Measurements from ENCODE around the gene CEP290.

Gene CEP290

DNA sequence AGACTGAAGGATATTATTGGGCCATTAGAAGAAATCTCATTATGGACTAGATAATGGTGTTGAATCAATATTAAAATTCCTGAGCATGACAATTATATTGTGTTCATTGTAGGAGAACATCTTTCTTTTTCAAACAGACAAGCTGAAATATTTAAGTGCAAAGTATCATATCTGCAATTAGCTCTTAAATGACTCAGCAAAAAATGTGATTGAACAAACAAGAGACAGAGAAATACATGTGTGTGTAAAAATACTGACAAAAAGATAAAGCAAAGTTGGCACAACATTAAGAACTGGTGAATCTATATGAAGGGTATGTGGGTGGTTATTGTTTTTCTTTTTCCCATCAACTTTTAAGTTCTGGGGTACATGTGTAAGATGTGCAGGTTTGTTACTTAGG, 9.5 kb downstream of the CEP290 start:
- Histone ChIP-seq H3K9me3 (replicated peaks in 1 of 2; ENCODE audit: control insufficient read depth in 2 of 2, insufficient read depth in 1 of 2, low read depth in 1 of 2, low read length in 2 of 2) (no peaks in the 10 kb centered on the region), H3K27me3 (ENCODE audit: control insufficient read depth in 3 of 3, insufficient read depth in 3 of 3, low read depth in 1 of 3, low read length in 3 of 3) (no peaks in the 10 kb centered on the region), H3K9ac (ENCODE audit: low read depth, low read length, poor library complexity) (no peak overlapping the region), H4K91ac (ENCODE audit: low read depth, low read length, poor library complexity) (no peak overlapping the region), H2BK5ac (ENCODE audit: low read length) (no peak overlapping the region), H2AFZ (ENCODE audit: low read length) (no peak overlapping the region), H2BK120ac (ENCODE audit: low read depth, low read length) (no peak overlapping the region), H3K27ac (replicated peaks; ENCODE audit: low read length) (no peak overlapping the region), H3K23ac (ENCODE audit: low read depth, low read length, poor library complexity) (no peak overlapping the region), H3K79me1 (ENCODE audit: low read depth, low read length) (no peaks in the 10 kb centered on the region), H3K4me3 (ENCODE audit: low read length in 2 of 2) (no peak overlapping the region), H2BK12ac (ENCODE audit: low read length) (no peak overlapping the region), H3K18ac (ENCODE audit: low read length) (no peak overlapping the region), H4K8ac (ENCODE audit: low read depth, low read length) (no peak overlapping the region), H3K14ac (ENCODE audit: low read length) (no peak overlapping the region), H2AK5ac (ENCODE audit: low read depth, low read length) (no peak overlapping the region), H3K4ac (ENCODE audit: low read length) (no peak overlapping the region), H3K4me2 (ENCODE audit: insufficient read depth, low read length, poor library complexity, severe bottlenecking) (no peak overlapping the region), H2BK15ac (ENCODE audit: low read length) (no peak overlapping the region), H3K4me1 (ENCODE audit: control insufficient read depth in 2 of 2, insufficient read depth in 1 of 2, low read depth in 1 of 2, low read length in 2 of 2) (no peaks in the 10 kb centered on the region), H3K36me3 (replicated peaks in 1 of 2; ENCODE audit: control insufficient read depth in 2 of 2, insufficient read depth in 2 of 2, low read length in 2 of 2) (peaks cover 0 to 75% of the 10 kb centered on the region in 2 donors)
- DNase-seq (ENCODE audit: low spot score), result no peak

DNA sequence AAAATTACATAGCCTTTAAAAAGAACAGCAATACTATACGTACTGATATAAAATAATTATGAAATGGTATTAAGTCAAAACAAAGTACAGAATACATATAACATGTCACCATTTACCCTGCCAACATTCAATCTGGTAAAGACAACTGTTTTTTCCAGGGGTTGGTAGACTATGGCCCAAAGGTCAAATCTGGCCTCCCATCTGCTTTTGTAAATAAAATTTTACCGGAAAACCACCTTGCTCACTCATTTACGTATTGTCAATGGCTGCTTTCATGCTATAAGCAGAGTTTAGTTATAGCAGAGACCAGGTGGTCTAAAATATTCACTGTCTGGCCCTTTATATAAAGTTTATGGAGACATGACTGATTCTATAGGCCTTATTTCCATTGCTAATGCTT, 14.0 kb downstream of the CEP290 start:
- H2BK12ac ChIP-seq (ENCODE audit: low read length), result no peak overlapping the region
- H3K27me3 ChIP-seq (ENCODE audit: control insufficient read depth in 3 of 3, insufficient read depth in 3 of 3, low read depth in 1 of 3, low read length in 3 of 3), result no peaks in the 10 kb centered on the region
- H2BK120ac ChIP-seq (ENCODE audit: low read depth, low read length), result no peak overlapping the region
- H2AFZ ChIP-seq (ENCODE audit: low read length), result no peak overlapping the region
- no peak overlapping the region for H3K18ac ChIP-seq (ENCODE audit: low read length)
- no peak overlapping the region for H2BK15ac ChIP-seq (ENCODE audit: low read length)
- H3K14ac ChIP-seq (ENCODE audit: low read length), result no peak overlapping the region
- no peaks in the 10 kb centered on the region for H3K79me1 ChIP-seq (ENCODE audit: low read depth, low read length)
- no peak overlapping the region for H3K9ac ChIP-seq (ENCODE audit: low read depth, low read length, poor library complexity)
- no peak overlapping the region for H3K4ac ChIP-seq (ENCODE audit: low read length)
- H3K4me2 ChIP-seq (ENCODE audit: insufficient read depth, low read length, poor library complexity, severe bottlenecking), result no peak overlapping the region
- H2AK5ac ChIP-seq (ENCODE audit: low read depth, low read length), result no peak overlapping the region
- no peak overlapping the region for H3K4me3 ChIP-seq (ENCODE audit: low read length in 2 of 2)
- no peak overlapping the region for H3K23ac ChIP-seq (ENCODE audit: low read depth, low read length, poor library complexity)
- no peaks in the 10 kb centered on the region for H3K9me3 ChIP-seq (replicated peaks in 1 of 2; ENCODE audit: control insufficient read depth in 2 of 2, insufficient read depth in 1 of 2, low read depth in 1 of 2, low read length in 2 of 2)
- no CpG with 5 or more reads among the region's 3 CpGs for WGBS, 2 donors (ENCODE audit: extremely low coverage in 2 of 2, insufficient read length in 2 of 2, insufficient replicate concordance in 1 of 2)
- H4K91ac ChIP-seq (ENCODE audit: low read depth, low read length, poor library complexity), result no peak overlapping the region
- no peak overlapping the region for H4K8ac ChIP-seq (ENCODE audit: low read depth, low read length)
- peaks cover 0 to 75% of the 10 kb centered on the region in 2 donors for H3K36me3 ChIP-seq (replicated peaks in 1 of 2; ENCODE audit: control insufficient read depth in 2 of 2, insufficient read depth in 2 of 2, low read length in 2 of 2)
- no peaks in the 10 kb centered on the region for H3K4me1 ChIP-seq (ENCODE audit: control insufficient read depth in 2 of 2, insufficient read depth in 1 of 2, low read depth in 1 of 2, low read length in 2 of 2)
- DNase-seq (ENCODE audit: low spot score), result no peak
- no peak overlapping the region for H2BK5ac ChIP-seq (ENCODE audit: low read length)
- H3K27ac ChIP-seq (replicated peaks; ENCODE audit: low read length), result no peak overlapping the region

DNA sequence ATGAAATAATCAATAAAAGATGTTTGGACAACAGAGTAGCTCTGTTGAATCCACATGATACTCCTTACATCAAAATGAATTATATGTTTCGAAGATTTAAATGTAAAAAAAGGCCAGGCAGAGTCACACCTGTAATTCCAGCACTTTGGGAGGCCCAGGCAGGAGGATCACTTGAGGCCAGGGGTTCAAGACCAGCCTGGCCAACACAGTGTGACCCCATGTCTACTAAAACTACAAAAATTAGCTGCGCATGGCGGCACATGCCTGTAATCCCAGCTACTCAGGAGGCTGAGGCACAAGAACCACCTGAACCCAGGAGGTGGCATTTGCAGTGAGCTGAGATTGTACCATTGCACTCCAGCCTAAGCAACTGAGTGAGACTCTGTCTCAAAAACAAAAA, 14.8 kb downstream of the CEP290 start:
- Histone ChIP-seq H4K8ac (ENCODE audit: low read depth, low read length) (no peak overlapping the region), H2BK12ac (ENCODE audit: low read length) (no peak overlapping the region), H2AK5ac (ENCODE audit: low read depth, low read length) (no peak overlapping the region), H3K23ac (ENCODE audit: low read depth, low read length, poor library complexity) (no peak overlapping the region), H3K14ac (ENCODE audit: low read length) (no peak overlapping the region), H3K4me1 (ENCODE audit: control insufficient read depth in 2 of 2, insufficient read depth in 1 of 2, low read depth in 1 of 2, low read length in 2 of 2) (no peaks in the 10 kb centered on the region), H3K4me3 (ENCODE audit: low read length in 2 of 2) (no peak overlapping the region), H3K4ac (ENCODE audit: low read length) (no peak overlapping the region), H4K91ac (ENCODE audit: low read depth, low read length, poor library complexity) (no peak overlapping the region), H3K79me1 (ENCODE audit: low read depth, low read length) (no peaks in the 10 kb centered on the region), H2BK5ac (ENCODE audit: low read length) (no peak overlapping the region), H2BK15ac (ENCODE audit: low read length) (no peak overlapping the region), H3K18ac (ENCODE audit: low read length) (no peak overlapping the region), H2AFZ (ENCODE audit: low read length) (no peak overlapping the region), H3K27me3 (ENCODE audit: control insufficient read depth in 3 of 3, insufficient read depth in 3 of 3, low read depth in 1 of 3, low read length in 3 of 3) (no peaks in the 10 kb centered on the region), H3K9me3 (replicated peaks in 1 of 2; ENCODE audit: control insufficient read depth in 2 of 2, insufficient read depth in 1 of 2, low read depth in 1 of 2, low read length in 2 of 2) (no peaks in the 10 kb centered on the region), H2BK120ac (ENCODE audit: low read depth, low read length) (no peak overlapping the region), H3K9ac (ENCODE audit: low read depth, low read length, poor library complexity) (no peak overlapping the region), H3K4me2 (ENCODE audit: insufficient read depth, low read length, poor library complexity, severe bottlenecking) (no peak overlapping the region), H3K27ac (replicated peaks; ENCODE audit: low read length) (no peak overlapping the region), H3K36me3 (replicated peaks in 1 of 2; ENCODE audit: control insufficient read depth in 2 of 2, insufficient read depth in 2 of 2, low read length in 2 of 2) (peaks cover 0 to 76% of the 10 kb centered on the region in 2 donors)
- WGBS, 2 donors (ENCODE audit: extremely low coverage in 2 of 2, insufficient read length in 2 of 2, insufficient replicate concordance in 1 of 2), result no CpG with 5 or more reads among the region's 3 CpGs
- DNase-seq (ENCODE audit: low spot score), result no peak

DNA sequence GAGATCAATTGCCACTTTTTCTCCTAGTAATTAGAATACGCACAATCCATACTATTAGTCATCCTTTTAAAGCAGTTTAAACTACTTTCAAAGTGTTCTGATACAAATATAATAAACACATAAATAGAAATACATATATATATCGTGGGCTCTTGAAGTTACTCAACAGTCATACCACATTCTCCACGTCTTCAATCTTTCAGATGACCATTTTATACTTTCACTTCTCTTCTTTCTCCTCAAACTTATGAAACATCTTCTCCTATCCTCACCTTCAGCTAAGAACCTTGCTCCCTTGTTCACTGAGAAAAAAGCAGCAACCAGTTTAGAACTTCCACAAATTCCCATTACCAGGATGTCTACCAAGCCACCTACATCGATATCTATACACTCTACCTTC, 19.2 kb downstream of the CEP290 start:
- Histone ChIP-seq H3K23ac (ENCODE audit: low read depth, low read length, poor library complexity) (no peak overlapping the region), H2BK120ac (ENCODE audit: low read depth, low read length) (no peak overlapping the region), H3K14ac (ENCODE audit: low read length) (no peak overlapping the region), H3K18ac (ENCODE audit: low read length) (no peak overlapping the region), H4K8ac (ENCODE audit: low read depth, low read length) (no peak overlapping the region), H3K36me3 (replicated peaks in 1 of 2; ENCODE audit: control insufficient read depth in 2 of 2, insufficient read depth in 2 of 2, low read length in 2 of 2) (peaks cover 0 to 89% of the 10 kb centered on the region in 2 donors), H2AK5ac (ENCODE audit: low read depth, low read length) (no peak overlapping the region), H3K4me1 (ENCODE audit: control insufficient read depth in 2 of 2, insufficient read depth in 1 of 2, low read depth in 1 of 2, low read length in 2 of 2) (no peaks in the 10 kb centered on the region), H2BK12ac (ENCODE audit: low read length) (no peak overlapping the region), H2BK5ac (ENCODE audit: low read length) (no peak overlapping the region), H3K27me3 (ENCODE audit: control insufficient read depth in 3 of 3, insufficient read depth in 3 of 3, low read depth in 1 of 3, low read length in 3 of 3) (no peaks in the 10 kb centered on the region), H3K27ac (replicated peaks; ENCODE audit: low read length) (no peak overlapping the region), H2AFZ (ENCODE audit: low read length) (no peak overlapping the region), H3K79me1 (ENCODE audit: low read depth, low read length) (no peaks in the 10 kb centered on the region), H4K91ac (ENCODE audit: low read depth, low read length, poor library complexity) (no peak overlapping the region), H3K9ac (ENCODE audit: low read depth, low read length, poor library complexity) (no peak overlapping the region), H2BK15ac (ENCODE audit: low read length) (no peak overlapping the region), H3K4ac (ENCODE audit: low read length) (no peak overlapping the region), H3K4me2 (ENCODE audit: insufficient read depth, low read length, poor library complexity, severe bottlenecking) (no peak overlapping the region), H3K4me3 (ENCODE audit: low read length in 2 of 2) (no peak overlapping the region), H3K9me3 (replicated peaks in 1 of 2; ENCODE audit: control insufficient read depth in 2 of 2, insufficient read depth in 1 of 2, low read depth in 1 of 2, low read length in 2 of 2) (no peaks in the 10 kb centered on the region)
- no peak for DNase-seq (ENCODE audit: low spot score)
- WGBS, 2 donors (ENCODE audit: extremely low coverage in 2 of 2, insufficient read length in 2 of 2, insufficient replicate concordance in 1 of 2), result 100% methylated on average over 1 of the region's 4 CpGs; no CpG with 5 or more reads in 1 of the 2 donors

All from neuronal stem cell (in vitro differentiated cells).